HUES6 (cell line): ENCODE results near the gene CRYGN.
A peak's percentile ranks its signal among the peaks of the same experiment; 100 is the strongest.

Experiments used
- H3K27ac ChIP-seq: 2 replicates; pipeline ENCODE4 v1.7.0; 2013; ENCODE audit warnings: low read depth, mild to moderate bottlenecking, low read length, inconsistent platforms
- H3K27me3 ChIP-seq: 2 replicates; pipeline ENCODE4 v1.6.1; 2013; ENCODE audit warnings: low read length; ENCODE audit not compliant: control insufficient read depth, insufficient read depth
- H3K36me3 ChIP-seq: 2 replicates; pipeline ENCODE4 v1.6.1; 2013; ENCODE audit warnings: low read length; ENCODE audit not compliant: control insufficient read depth, insufficient read depth
- H3K4me1 ChIP-seq: 2 replicates; pipeline ENCODE4 v1.6.1; 2013; ENCODE audit warnings: low read length; ENCODE audit not compliant: control insufficient read depth, insufficient read depth
- H3K4me3 ChIP-seq: 2 replicates; pipeline ENCODE4 v1.5.1; 2013; ENCODE audit warnings: low read depth, low read length
- H3K9ac ChIP-seq: one replicate; pipeline ENCODE4 v1.6.1; 2013; ENCODE audit warnings: mild to moderate bottlenecking, low read length
- H3K9me3 ChIP-seq: 2 replicates; pipeline ENCODE4 v1.6.1; 2013; ENCODE audit warnings: low read depth, low read length; ENCODE audit not compliant: control insufficient read depth, insufficient read depth

Gene CRYGN

GRCh38 chr7:151472644-151473380 lies 32.9 kb upstream of the CRYGN start:
- H3K27ac ChIP-seq, result no peak overlapping the region
- H3K9ac ChIP-seq, result no peak overlapping the region
- H3K36me3 ChIP-seq, result peaks cover 69% of the 10 kb centered on the region
- H3K4me1 ChIP-seq, result peaks cover 29% of the 10 kb centered on the region
- no peaks in the 10 kb centered on the region for H3K9me3 ChIP-seq
- H3K27me3 ChIP-seq, result no peaks in the 10 kb centered on the region
- no peak overlapping the region for H3K4me3 ChIP-seq

- Histone ChIP-seq H3K4me3 (no peak overlapping the region), H3K27me3 (no peaks in the 10 kb centered on the region), H3K27ac (peak overlapping the region; percentile 44; the same call in 1 of the 2 replicates), H3K9me3 (no peaks in the 10 kb centered on the region), H3K36me3 (peaks cover 73% of the 10 kb centered on the region), H3K4me1 (peaks cover 29% of the 10 kb centered on the region), H3K9ac (no peak overlapping the region)
Measured at GRCh38 chr7:151470711-151471110, 30.8 kb upstream of the CRYGN start.

- Histone ChIP-seq H3K27me3 (no peaks in the 10 kb centered on the region), H3K36me3 (peaks cover 82% of the 10 kb centered on the region), H3K9ac (no peak overlapping the region), H3K9me3 (peaks cover 4% of the 10 kb centered on the region; the same call in 1 of the 2 replicates), H3K27ac (no peak overlapping the region), H3K4me3 (no peak overlapping the region), H3K4me1 (peaks cover 29% of the 10 kb centered on the region)
Measured at GRCh38 chr7:151469281-151469680, 29.3 kb upstream of the CRYGN start.

- peaks cover 29% of the 10 kb centered on the region for H3K4me1 ChIP-seq
- H3K4me3 ChIP-seq, result no peak overlapping the region
- no peak overlapping the region for H3K27ac ChIP-seq
- H3K9ac ChIP-seq, result no peak overlapping the region
- H3K9me3 ChIP-seq, result peaks cover 12% of the 10 kb centered on the region
- no peaks in the 10 kb centered on the region for H3K27me3 ChIP-seq
- H3K36me3 ChIP-seq, result peaks cover 82% of the 10 kb centered on the region
Measured at GRCh38 chr7:151468217-151469018, 28.5 kb upstream of the CRYGN start.

- no peaks in the 10 kb centered on the region for H3K27me3 ChIP-seq
- H3K4me3 ChIP-seq, result no peak overlapping the region
- H3K27ac ChIP-seq, result no peak overlapping the region
- H3K9me3 ChIP-seq, result peaks cover 29% of the 10 kb centered on the region
- peaks cover 7% of the 10 kb centered on the region for H3K4me1 ChIP-seq
- no peak overlapping the region for H3K9ac ChIP-seq
- H3K36me3 ChIP-seq, result peaks cover 66% of the 10 kb centered on the region
Measured at GRCh38 chr7:151465169-151465568, 25.2 kb upstream of the CRYGN start.

GRCh38 chr7:151462306-151462779 lies 22.4 kb upstream of the CRYGN start:
- Histone ChIP-seq H3K9ac (no peak overlapping the region), H3K27me3 (no peaks in the 10 kb centered on the region), H3K36me3 (peaks cover 37% of the 10 kb centered on the region), H3K4me1 (peaks cover 20% of the 10 kb centered on the region), H3K4me3 (no peak overlapping the region), H3K9me3 (peaks cover 37% of the 10 kb centered on the region), H3K27ac (no peak overlapping the region)

- Histone ChIP-seq H3K4me1 (peaks cover 23% of the 10 kb centered on the region), H3K4me3 (no peak overlapping the region), H3K9ac (no peak overlapping the region), H3K27ac (no peak overlapping the region), H3K9me3 (peaks cover 40% of the 10 kb centered on the region), H3K36me3 (peaks cover 33% of the 10 kb centered on the region), H3K27me3 (no peaks in the 10 kb centered on the region)
Measured at GRCh38 chr7:151461942-151462230, 21.9 kb upstream of the CRYGN start.

GRCh38 chr7:151461096-151461941 lies 21.4 kb upstream of the CRYGN start:
- Histone ChIP-seq H3K36me3 (peaks cover 29% of the 10 kb centered on the region), H3K9me3 (peaks cover 40% of the 10 kb centered on the region), H3K4me1 (peaks cover 27% of the 10 kb centered on the region), H3K9ac (no peak overlapping the region), H3K4me3 (no peak overlapping the region), H3K27ac (no peak overlapping the region), H3K27me3 (no peaks in the 10 kb centered on the region)

GRCh38 chr7:151460474-151460855 lies 20.5 kb upstream of the CRYGN start:
- Histone ChIP-seq H3K36me3 (peaks cover 21% of the 10 kb centered on the region), H3K27ac (no peak overlapping the region), H3K27me3 (no peaks in the 10 kb centered on the region), H3K4me3 (no peak overlapping the region), H3K9me3 (peaks cover 40% of the 10 kb centered on the region), H3K4me1 (peaks cover 28% of the 10 kb centered on the region), H3K9ac (peak overlapping the region; percentile 33)

- Histone ChIP-seq H3K9me3 (peaks cover 40% of the 10 kb centered on the region), H3K4me3 (peak overlapping the region; percentile 0; the same call in 1 of the 2 replicates), H3K27ac (no peak overlapping the region), H3K36me3 (peaks cover 15% of the 10 kb centered on the region), H3K27me3 (no peaks in the 10 kb centered on the region), H3K4me1 (peaks cover 28% of the 10 kb centered on the region), H3K9ac (peak overlapping the region; percentile 33)
Measured at GRCh38 chr7:151459726-151460473, 20.0 kb upstream of the CRYGN start.
